H9 (cell line): ENCODE results near the gene RBM34. TPM values are rescaled to one million over a fixed set of nuclear protein-coding genes. Genes with fewer than 3 reads are reported as not detected.

ENCODE experiments used
- DNase-seq: peaks from one replicate; pipeline ENCODE4 v3.0.0-alpha.2; 2017
- H2AFZ ChIP-seq: one replicate; pipeline ENCODE4 v1.6.1; 2013; ENCODE audit warnings: mild to moderate bottlenecking, low read length, control low read depth, moderate library complexity
- H2AK5ac ChIP-seq: 2 replicates; pipeline ENCODE4 v1.6.1; 2013; ENCODE audit warnings: low read length, control low read depth, mixed read lengths; ENCODE audit not compliant: insufficient read length
- H2BK120ac ChIP-seq: one replicate; pipeline ENCODE4 v1.6.1; 2013; ENCODE audit warnings: low read depth, mild to moderate bottlenecking, low read length, control low read depth, inconsistent platforms; ENCODE audit not compliant: poor library complexity, severe bottlenecking
- H2BK12ac ChIP-seq: 2 replicates; pipeline ENCODE4 v1.6.1; 2013; ENCODE audit warnings: low read length, control low read depth, mixed read lengths, low read depth; ENCODE audit not compliant: insufficient read length
- H2BK15ac ChIP-seq: 2 replicates; pipeline ENCODE4 v1.6.1; 2013; ENCODE audit warnings: low read depth, low read length, control low read depth
- H2BK20ac ChIP-seq: one replicate; pipeline ENCODE4 v1.6.1; 2013; ENCODE audit warnings: low read depth, mild to moderate bottlenecking, low read length, control low read depth, inconsistent platforms; ENCODE audit not compliant: poor library complexity, severe bottlenecking
- H2BK5ac ChIP-seq: 2 replicates; pipeline ENCODE4 v1.6.1; 2013; ENCODE audit warnings: low read length, control low read depth, mixed read lengths; ENCODE audit not compliant: insufficient read length
- H3K14ac ChIP-seq: 2 replicates; pipeline ENCODE4 v1.6.1; 2013; ENCODE audit warnings: low read length, control low read depth; ENCODE audit not compliant: insufficient read depth
- H3K18ac ChIP-seq: 2 replicates; pipeline ENCODE4 v1.6.1; 2013; ENCODE audit warnings: low read depth, mild to moderate bottlenecking, mixed read lengths, low read length, control low read depth; ENCODE audit not compliant: insufficient read length
- H3K23ac ChIP-seq: 2 replicates; pipeline ENCODE4 v1.6.1; 2013; ENCODE audit warnings: low read length, control low read depth, mixed read lengths, low read depth; ENCODE audit not compliant: insufficient read length
- H3K23me2 ChIP-seq: 2 replicates; pipeline ENCODE4 v1.6.1; 2013; ENCODE audit warnings: low read depth, mild to moderate bottlenecking, mixed read lengths, low read length, control low read depth; ENCODE audit not compliant: insufficient read length, poor library complexity, severe bottlenecking
- H3K27ac ChIP-seq: 2 replicates; pipeline ENCODE4 v1.5.1; 2013; ENCODE audit warnings: low read length, control low read depth, mixed read lengths, low read depth; ENCODE audit not compliant: insufficient read length
- H3K27me3 ChIP-seq: 2 replicates; pipeline ENCODE4 v1.6.1; 2013; ENCODE audit warnings: low read length, control low read depth, inconsistent platforms; ENCODE audit not compliant: insufficient read depth
- H3K4ac ChIP-seq: 2 replicates; pipeline ENCODE4 v1.6.1; 2013; ENCODE audit warnings: low read depth, mild to moderate bottlenecking, control low read depth, inconsistent platforms, low read length, moderate library complexity
- H3K4me1 ChIP-seq: 2 replicates; pipeline ENCODE4 v1.6.1; 2013; ENCODE audit warnings: low read length, control low read depth, inconsistent platforms; ENCODE audit not compliant: insufficient read depth
- H3K4me2 ChIP-seq: 2 replicates; pipeline ENCODE4 v1.6.1; 2013; ENCODE audit warnings: low read length, control low read depth, mixed read lengths; ENCODE audit not compliant: insufficient read length, insufficient read depth
- H3K56ac ChIP-seq: 2 replicates; pipeline ENCODE4 v1.6.1; 2013; ENCODE audit warnings: low read depth, mild to moderate bottlenecking, mixed read lengths, low read length, control low read depth; ENCODE audit not compliant: insufficient read length
- H3K79me1 ChIP-seq: 2 replicates; pipeline ENCODE4 v1.6.1; 2013; ENCODE audit warnings: low read depth, mild to moderate bottlenecking, moderate library complexity, low read length, control low read depth, inconsistent platforms; ENCODE audit not compliant: insufficient read depth, poor library complexity, severe bottlenecking
- H3K79me2 ChIP-seq: 2 replicates; pipeline ENCODE4 v1.6.1; 2013; ENCODE audit warnings: low read length, control low read depth, inconsistent platforms; ENCODE audit not compliant: insufficient read depth
- H3K9ac ChIP-seq: 2 replicates; pipeline ENCODE4 v1.6.1; 2013; ENCODE audit warnings: low read length, control low read depth, mixed read lengths; ENCODE audit not compliant: insufficient read length; ENCODE audit errors: extremely low read depth
- H3K9me3 ChIP-seq: one replicate; pipeline ENCODE4 v1.6.1; 2013; ENCODE audit warnings: low read depth, low read length, inconsistent platforms; ENCODE audit not compliant: control insufficient read depth
- H3T11ph ChIP-seq: one replicate; pipeline ENCODE4 v1.6.1; 2013; ENCODE audit warnings: mild to moderate bottlenecking, low read length, control low read depth, inconsistent platforms
- H4K20me1 ChIP-seq: one replicate; pipeline ENCODE4 v1.6.1; 2013; ENCODE audit not compliant: control insufficient read depth, insufficient read length, insufficient read depth
- H4K5ac ChIP-seq: 2 replicates; pipeline ENCODE4 v1.6.1; 2013; ENCODE audit warnings: low read depth, mild to moderate bottlenecking, mixed read lengths, low read length, control low read depth; ENCODE audit not compliant: insufficient read length
- H4K8ac ChIP-seq: replicated peaks from 2 replicates; pipeline ENCODE4 v1.6.1; 2013; ENCODE audit warnings: low read length, control low read depth, mixed read lengths, low read depth; ENCODE audit not compliant: insufficient read length
- H4K91ac ChIP-seq: 2 replicates; pipeline ENCODE4 v1.6.1; 2013; ENCODE audit warnings: low read depth, mild to moderate bottlenecking, moderate library complexity, mixed read lengths, low read length, control low read depth; ENCODE audit not compliant: insufficient read length
- H3K27ac Mint-ChIP-seq, 3 experiments: 2 replicates in 2 of 3; 3 replicates in 1 of 3; pipeline ENCODE4 v1.8.0; 2020 to 2021; ENCODE audit warnings: mixed read lengths in 3 of 3, mild to moderate bottlenecking in 1 of 3, moderate library complexity in 1 of 3
- H3K27me3 Mint-ChIP-seq: 2 replicates; pipeline ENCODE4 v1.8.0; 2021; ENCODE audit warnings: low read depth, mild to moderate bottlenecking, moderate library complexity, mixed read lengths
- H3K36me3 Mint-ChIP-seq, 3 experiments: 2 replicates in 2 of 3; 3 replicates in 1 of 3; pipeline ENCODE4 v1.8.0; 2020 to 2021; ENCODE audit warnings: low read depth in 3 of 3, mixed read lengths in 3 of 3; ENCODE audit not compliant: insufficient read depth in 1 of 3
- H3K4me1 Mint-ChIP-seq, 2 experiments: 2 replicates each; pipeline ENCODE4 v1.8.0; 2020; ENCODE audit warnings: mixed read lengths in 2 of 2
- H3K4me3 Mint-ChIP-seq, 2 experiments: 2 replicates in 1 of 2; 3 replicates in 1 of 2; pipeline ENCODE4 v1.8.0; 2020 to 2021; ENCODE audit warnings: mild to moderate bottlenecking in 2 of 2, mixed read lengths in 2 of 2, moderate library complexity in 1 of 2
- H3K9me3 Mint-ChIP-seq, 2 experiments: 2 replicates in 1 of 2; 3 replicates in 1 of 2; pipeline ENCODE4 v1.8.0; 2020; ENCODE audit warnings: mild to moderate bottlenecking in 2 of 2, mixed read lengths in 2 of 2, moderate library complexity in 1 of 2
- CTCF ChIP-seq: fragments of 200-600 bp; sonication (generic); conservative IDR thresholded peaks from 3 replicates; pipeline ENCODE4 v1.8.0; 2021; ENCODE audit warnings: antibody characterized with exemption, mild to moderate bottlenecking
- WGBS: extraction: QIAGEN DNeasy Blood & Tissue Kit; methylation state at CpG from one replicate; pipeline ENCODE4 v1.1.7; 2013; ENCODE audit warnings: missing lambda C conversion rate, low lambda C conversion rate, mixed read lengths; ENCODE audit not compliant: insufficient read length; ENCODE audit errors: extremely low coverage; 5-methylcytosine and 5-hydroxymethylcytosine counted together
- total RNA-seq: library from RNA; stranded (reverse); gene quantifications from 2 replicates; pipeline ENCODE4 v1.2.1, GENCODE V29; 2021

RBM34 gene
- total RNA-seq, 1 experiment from 2014 or later, result 121 TPM

- Histone ChIP-seq H2BK15ac (no peak overlapping the region), H3K79me1 (no peaks in the 10 kb centered on the region), H3K9ac (no peak overlapping the region), H4K5ac (no peak overlapping the region), H2BK20ac (no peak overlapping the region), H3K18ac (no peak overlapping the region), H4K20me1 (no peaks in the 10 kb centered on the region), H3K9me3 (no peaks in the 10 kb centered on the region), H3K23me2 (no peaks in the 10 kb centered on the region), H2AFZ (no peak overlapping the region), H4K91ac (no peak overlapping the region), H3K4ac (no peak overlapping the region), H3K14ac (no peak overlapping the region), H3T11ph (no peak overlapping the region), H2BK120ac (no peak overlapping the region), H3K23ac (no peak overlapping the region), H2BK12ac (no peak overlapping the region), H3K79me2 (no peaks in the 10 kb centered on the region), H3K4me2 (no peak overlapping the region), H3K27ac (no peak overlapping the region), H3K27me3 (no peaks in the 10 kb centered on the region), H3K56ac (no peak overlapping the region), H2AK5ac (no peak overlapping the region), H2BK5ac (no peak overlapping the region), H4K8ac (no peak overlapping the region), H3K4me1 (no peaks in the 10 kb centered on the region)
- no peak for TF ChIP-seq CTCF
- Mint-ChIP-seq H3K9me3 (no peaks in the 10 kb centered on the region), H3K36me3 (peaks cover 13 to 51% (median 35%) of the 10 kb centered on the region in 3 experiments; a peak in 5 of 7 replicates), H3K4me1 (peaks cover 3 to 6% of the 10 kb centered on the region in 2 experiments; a peak in 3 of 4 replicates), H3K27ac (no peak overlapping the region), H3K27me3 (no peaks in the 10 kb centered on the region), H3K4me3 (no peak overlapping the region)
- no CpG with 5 or more reads among the region's 5 CpGs for WGBS
- no peak for DNase-seq
These were observed 19.9 kb upstream of the RBM34 start for GRCh38 chr1:235180916-235181460.
